Measurements from ENCODE around the gene SSBP4. TPM values are rescaled to one million over a fixed set of nuclear protein-coding genes. Genes with fewer than 3 reads are reported as not detected.

The SSBP4 gene
- total RNA-seq (2014; rRNA removed; shearing (Covaris generic)) (156 and 169 TPM in 2 replicates), polyA plus RNA-seq (2016; fragmentation: Nextera tagmentation; extraction: Ambion mirVana) (46.5 and 46.9 TPM in 2 replicates)

GRCh38 chr19:18419195-18419698, at the start of gene SSBP4:
Gene SSBP4 (plus strand): TSS chr19:18419398. CDS start chr19:18419649, 251 bp downstream.
- in situ Hi-C loops (cut with MboI) = no loop called here
- TF ChIP-seq EZH2phosphoT487 (IDR thresholded peaks at IDR 0.05; ENCODE audit: insufficient read depth, low read depth) (no peak), EZH2 (IDR thresholded peaks at IDR 0.05; ENCODE audit: insufficient read depth, poor library complexity, severe bottlenecking) (no peak)
- H3K27ac ChIP-seq = peak within 1 kb of the TSS; percentile 100
- H3K9ac ChIP-seq = peak within 1 kb of the TSS; percentile 94
- no peaks in the 10 kb centered on the region for H4K20me1 ChIP-seq (ENCODE audit: insufficient read depth)
- H2AFZ ChIP-seq = peak within 1 kb of the TSS; percentile 75
- peak within 1 kb of the TSS; percentile 73 for H3K4me3 ChIP-seq
- H3K27me3 ChIP-seq (replicated peaks; ENCODE audit: insufficient read depth) = no peaks in the 10 kb centered on the region
- DNase-seq = peak; percentile 93
- no peaks in the 10 kb centered on the region for H3K9me2 ChIP-seq (ENCODE audit: insufficient read depth)
- H3K9me3 ChIP-seq (ENCODE audit: low read depth) = no peaks in the 10 kb centered on the region
- 1 to 6% methylated on average over 35 to 61 of the region's 80 CpGs for WGBS, 2 experiments (ENCODE audit: low coverage in 1 of 2, low lambda C conversion rate in 2 of 2, missing lambda C conversion rate in 2 of 2)
- H3K79me2 ChIP-seq (ENCODE audit: insufficient read depth) = peaks cover 49% of the 10 kb centered on the region
- H3K4me1 ChIP-seq (ENCODE audit: insufficient read depth) = peaks cover 52% of the 10 kb centered on the region
- H3K4me2 ChIP-seq (ENCODE audit: unreplicated experiment) = peak within 1 kb of the TSS; percentile 80
- H3F3A ChIP-seq (ENCODE audit: insufficient read depth) = peaks cover 29% of the 10 kb centered on the region
- no peaks in the 10 kb centered on the region for H3K36me3 ChIP-seq (ENCODE audit: low read depth)

DNA sequence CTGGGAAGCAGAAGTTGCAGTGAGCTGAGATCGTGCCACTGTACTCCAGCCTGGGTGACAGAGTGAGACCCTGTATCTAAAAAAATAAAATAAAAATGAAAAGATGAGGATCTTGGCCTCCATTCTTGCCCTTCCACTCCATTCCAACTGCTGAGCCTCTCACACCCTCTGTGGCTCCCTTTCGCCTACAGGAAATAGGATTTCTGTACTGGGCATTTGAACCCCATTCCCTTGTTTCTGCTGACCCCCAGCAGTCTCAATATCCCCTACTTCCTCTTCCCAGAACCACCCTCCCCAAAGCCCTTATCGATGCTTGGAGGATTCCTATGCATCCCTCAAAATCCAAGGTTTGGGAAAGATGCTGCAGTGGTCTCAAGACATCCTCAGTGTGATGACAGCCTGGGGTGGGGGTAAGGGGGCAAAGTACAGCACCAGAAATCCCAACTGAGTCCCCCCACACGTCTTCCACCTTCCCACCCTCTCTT, 45.7 kb upstream of the SSBP4 start:
- no peak for TF ChIP-seq EZH2 (IDR thresholded peaks at IDR 0.05; ENCODE audit: insufficient read depth, poor library complexity, severe bottlenecking)
- no peak for TF ChIP-seq EZH2phosphoT487 (IDR thresholded peaks at IDR 0.05; ENCODE audit: insufficient read depth, low read depth)
- H2AFZ ChIP-seq = peak overlapping the region; percentile 51; the same call in 1 of the 2 replicates
- H3K4me1 ChIP-seq (ENCODE audit: insufficient read depth) = peaks cover 12% of the 10 kb centered on the region
- H3K9me2 ChIP-seq (ENCODE audit: insufficient read depth) = no peaks in the 10 kb centered on the region
- H3K27me3 ChIP-seq (replicated peaks; ENCODE audit: insufficient read depth) = no peaks in the 10 kb centered on the region
- peak overlapping the region; percentile 51 for H3K4me2 ChIP-seq (ENCODE audit: unreplicated experiment)
- no peak for DNase-seq
- no peaks in the 10 kb centered on the region for H3K79me2 ChIP-seq (ENCODE audit: insufficient read depth)
- 84 to 86% methylated on average over 4 of the region's 4 CpGs for WGBS, 2 experiments (ENCODE audit: low coverage in 1 of 2, low lambda C conversion rate in 2 of 2, missing lambda C conversion rate in 2 of 2)
- peaks cover 16% of the 10 kb centered on the region for H3F3A ChIP-seq (ENCODE audit: insufficient read depth)
- in situ Hi-C loops (cut with MboI) = no loop called here
- H3K36me3 ChIP-seq (ENCODE audit: low read depth) = no peaks in the 10 kb centered on the region
- H3K9ac ChIP-seq = peak overlapping the region; percentile 77
- peak overlapping the region; percentile 91 for H3K27ac ChIP-seq
- no peak overlapping the region for H3K4me3 ChIP-seq
- no peaks in the 10 kb centered on the region for H3K9me3 ChIP-seq (ENCODE audit: low read depth)
- H4K20me1 ChIP-seq (ENCODE audit: insufficient read depth) = no peaks in the 10 kb centered on the region

DNA sequence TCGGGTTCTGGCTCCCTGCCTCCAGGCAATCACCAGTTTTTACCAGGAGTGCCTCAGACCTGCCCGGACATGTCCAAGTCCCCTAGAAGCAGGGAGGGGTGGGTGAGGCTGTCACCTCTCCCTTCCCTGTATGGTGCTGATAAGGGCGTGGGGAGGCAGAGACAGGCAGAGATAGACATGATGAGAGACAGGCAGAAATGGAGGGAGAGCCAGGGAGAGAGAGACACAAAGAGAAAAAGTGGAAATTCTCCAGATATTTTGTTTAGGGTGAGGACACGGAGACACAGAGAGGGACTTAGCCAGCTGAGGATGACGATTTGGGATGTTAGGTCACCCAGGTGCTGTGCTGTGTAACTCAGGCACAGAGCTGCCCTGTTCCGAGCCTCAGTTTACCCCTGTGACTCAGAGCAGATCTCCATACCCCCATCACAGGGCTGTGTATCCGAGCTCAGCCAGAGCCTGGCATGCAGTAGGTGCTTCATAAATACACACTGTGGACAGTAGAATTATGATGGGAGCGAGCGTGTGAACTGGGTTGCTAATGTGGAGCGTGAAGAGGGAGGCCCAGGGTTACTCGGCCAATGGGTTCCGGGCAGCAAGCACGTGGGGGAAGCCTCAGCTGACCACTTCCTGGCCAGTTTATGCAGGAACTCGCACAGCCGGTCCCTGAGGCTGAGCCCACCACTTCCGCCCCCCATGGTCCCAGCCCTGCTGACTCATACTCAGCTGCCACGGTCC, 45.1 kb upstream of the SSBP4 start:
- Histone ChIP-seq H3K9me3 (ENCODE audit: low read depth) (no peaks in the 10 kb centered on the region), H3K4me1 (ENCODE audit: insufficient read depth) (peaks cover 18% of the 10 kb centered on the region), H3K27me3 (replicated peaks; ENCODE audit: insufficient read depth) (no peaks in the 10 kb centered on the region), H3K79me2 (ENCODE audit: insufficient read depth) (no peaks in the 10 kb centered on the region), H3K4me2 (ENCODE audit: unreplicated experiment) (peak overlapping the region; percentile 51), H3K9ac (peak overlapping the region; percentile 77), H3K4me3 (no peak overlapping the region), H3K36me3 (ENCODE audit: low read depth) (no peaks in the 10 kb centered on the region), H3K9me2 (ENCODE audit: insufficient read depth) (no peaks in the 10 kb centered on the region), H3K27ac (peak overlapping the region; percentile 91), H3F3A (ENCODE audit: insufficient read depth) (peaks cover 20% of the 10 kb centered on the region), H2AFZ (peak overlapping the region; percentile 51), H4K20me1 (ENCODE audit: insufficient read depth) (no peaks in the 10 kb centered on the region)
- in situ Hi-C loops (cut with MboI) = no loop called here
- TF ChIP-seq EZH2 (IDR thresholded peaks at IDR 0.05; ENCODE audit: insufficient read depth, poor library complexity, severe bottlenecking) (no peak), EZH2phosphoT487 (IDR thresholded peaks at IDR 0.05; ENCODE audit: insufficient read depth, low read depth) (no peak)
- peak; percentile 95 for DNase-seq
- 15 to 17% methylated on average over 17 of the region's 17 CpGs for whole genome bisulfite sequencing, 2 experiments (ENCODE audit: low coverage in 1 of 2, low lambda C conversion rate in 2 of 2, missing lambda C conversion rate in 2 of 2)

DNA sequence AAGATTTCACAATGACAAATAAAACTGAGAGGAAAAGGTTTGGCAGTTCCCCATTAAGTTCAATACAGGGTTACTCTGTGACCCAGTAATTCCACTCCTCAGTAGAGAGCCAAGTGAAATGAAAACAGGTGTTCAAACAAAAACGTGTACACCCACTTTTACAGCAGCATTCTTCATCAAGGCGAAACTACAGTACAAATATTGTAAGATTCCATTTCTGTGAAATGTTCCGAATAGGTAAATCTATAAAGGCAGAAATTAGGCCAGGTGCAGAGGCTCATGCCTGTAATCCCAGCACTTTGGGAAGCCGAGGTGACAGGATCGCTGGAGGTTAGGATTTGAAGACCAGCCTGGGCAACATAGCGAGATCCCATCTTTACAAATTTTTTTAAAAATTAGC, 42.2 kb upstream of the SSBP4 start:
- Histone ChIP-seq H3K79me2 (ENCODE audit: insufficient read depth) (no peaks in the 10 kb centered on the region), H3K27me3 (replicated peaks; ENCODE audit: insufficient read depth) (no peaks in the 10 kb centered on the region), H3K9me2 (ENCODE audit: insufficient read depth) (no peaks in the 10 kb centered on the region), H3K4me1 (ENCODE audit: insufficient read depth) (peaks cover 28% of the 10 kb centered on the region), H2AFZ (no peak overlapping the region), H3F3A (ENCODE audit: insufficient read depth) (peaks cover 31% of the 10 kb centered on the region), H3K27ac (no peak overlapping the region), H3K9me3 (ENCODE audit: low read depth) (no peaks in the 10 kb centered on the region), H3K4me3 (no peak overlapping the region), H3K9ac (no peak overlapping the region), H3K4me2 (ENCODE audit: unreplicated experiment) (no peak overlapping the region), H4K20me1 (ENCODE audit: insufficient read depth) (no peaks in the 10 kb centered on the region), H3K36me3 (ENCODE audit: low read depth) (no peaks in the 10 kb centered on the region)
- in situ Hi-C loops (cut with MboI) = no loop called here
- 79 to 84% methylated on average over 6 of the region's 6 CpGs for WGBS, 2 experiments (ENCODE audit: low coverage in 1 of 2, low lambda C conversion rate in 2 of 2, missing lambda C conversion rate in 2 of 2)
- TF ChIP-seq EZH2phosphoT487 (IDR thresholded peaks at IDR 0.05; ENCODE audit: insufficient read depth, low read depth) (no peak), EZH2 (IDR thresholded peaks at IDR 0.05; ENCODE audit: insufficient read depth, poor library complexity, severe bottlenecking) (no peak)
- DNase-seq = no peak

Measured in GM23248 (cell line).